ENCODE results near the gene EPAS1. TPM values are rescaled to one million over a fixed set of nuclear protein-coding genes. Genes with fewer than 3 reads are reported as not detected.

The EPAS1 gene
- total and polyA plus RNA-seq, 2 of the 13 experiments (the other 11 are each of a cell fraction or from before 2014, with no cell fraction given): 47.1 to 182 TPM

DNA sequence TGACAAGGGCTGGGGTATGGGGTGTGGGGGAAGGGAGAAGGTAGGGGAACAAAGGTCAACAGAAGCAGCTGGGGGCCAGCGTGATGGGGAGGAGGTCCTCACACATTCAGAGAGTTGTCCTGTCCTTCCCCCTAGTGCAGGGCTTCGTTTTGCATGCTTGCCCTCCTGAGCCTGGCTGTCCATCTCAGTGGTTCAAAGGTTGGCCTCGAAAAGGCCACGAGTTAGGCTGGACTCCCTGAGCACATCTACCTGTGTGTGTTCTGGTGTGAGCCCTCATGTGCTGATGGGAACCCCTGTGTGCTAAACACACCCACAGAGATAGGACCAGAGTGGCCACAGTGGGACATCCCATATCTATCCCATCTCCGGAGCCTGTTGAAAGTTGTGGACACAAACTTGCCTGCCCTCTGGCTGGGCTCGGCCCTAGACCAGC is 51.9 kb downstream of the EPAS1 start (continued):
- TF ChIP-seq ZNF556 (CRISPR knock-in tag; IDR thresholded peaks at IDR 0.05; ENCODE audit: borderline replicate concordance): peak; percentile 66; the same call in 1 of the 2 replicates
- TF ChIP-seq MTA1 (CRISPR knock-in tag; IDR thresholded peaks at IDR 0.05; ENCODE audit: borderline replicate concordance): peak; percentile 79; the same call in 1 of the 2 replicates
- TF ChIP-seq NR2F6 (IDR thresholded peaks at IDR 0.05): peak; percentile 54
- peak; percentile 65 for TF ChIP-seq NR2F6 (CRISPR knock-in tag; IDR thresholded peaks at IDR 0.05)
- TF ChIP-seq AHR (CRISPR knock-in tag; IDR thresholded peaks at IDR 0.05): 0 out of 2 replicates have a peak, but pooled peaks have one; percentile 41
- no peak for TF ChIP-seq ZNF17 (CRISPR knock-in tag; IDR thresholded peaks at IDR 0.05)
- peak; percentile 38; the same call in 1 of the 2 replicates for TF ChIP-seq FOXA3 (CRISPR knock-in tag; IDR thresholded peaks at IDR 0.05)
- TF ChIP-seq PAXIP1 (CRISPR knock-in tag; conservative IDR thresholded peaks at IDR 0.05): peak; percentile 63
- no peak for TF ChIP-seq ZNF354B (CRISPR knock-in tag; IDR thresholded peaks at IDR 0.05)
- 0 out of 2 replicates have a peak, but pooled peaks have one; percentile 46 for TF ChIP-seq MIER2 (CRISPR knock-in tag; IDR thresholded peaks at IDR 0.05)
- TF ChIP-seq, protein P1, sequence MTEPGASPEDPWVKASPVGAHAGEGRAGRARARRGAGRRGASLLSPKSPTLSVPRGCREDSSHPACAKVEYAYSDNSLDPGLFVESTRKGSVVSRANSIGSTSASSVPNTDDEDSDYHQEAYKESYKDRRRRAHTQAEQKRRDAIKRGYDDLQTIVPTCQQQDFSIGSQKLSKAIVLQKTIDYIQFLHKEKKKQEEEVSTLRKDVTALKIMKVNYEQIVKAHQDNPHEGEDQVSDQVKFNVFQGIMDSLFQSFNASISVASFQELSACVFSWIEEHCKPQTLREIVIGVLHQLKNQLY (CRISPR knock-in tag; IDR thresholded peaks at IDR 0.05): 0 out of 2 replicates have a peak, but pooled peaks have one; percentile 19
- TF ChIP-seq ZNF577 (CRISPR knock-in tag; IDR thresholded peaks at IDR 0.05; ENCODE audit: borderline replicate concordance, low read depth): no peak
- TF ChIP-seq SIN3A (IDR thresholded peaks at IDR 0.05; ENCODE audit: borderline replicate concordance, low read depth, low read length): no peak
- 0 out of 2 replicates have a peak, but pooled peaks have one; percentile 55 for TF ChIP-seq CCDC6 (CRISPR knock-in tag; IDR thresholded peaks at IDR 0.05)
- TF ChIP-seq EP300 (IDR thresholded peaks at IDR 0.05; ENCODE audit: low read depth in 2 of 2, low read length in 2 of 2): 0 out of 4 replicates have a peak, but pooled peaks of 1 of the 2 experiments have one; percentile 25
- no peak for TF ChIP-seq EP300 (CRISPR knock-in tag; IDR thresholded peaks at IDR 0.05; ENCODE audit: borderline replicate concordance)
- TF ChIP-seq CC2D1A (CRISPR knock-in tag; IDR thresholded peaks at IDR 0.05): 0 out of 2 replicates have a peak, but pooled peaks have one; percentile 16
- 0 out of 2 replicates have a peak, but pooled peaks have one; percentile 27 for TF ChIP-seq ZNF138 (CRISPR knock-in tag; IDR thresholded peaks at IDR 0.05; ENCODE audit: low read depth)
- TF ChIP-seq TBX2 (CRISPR knock-in tag; IDR thresholded peaks at IDR 0.05; ENCODE audit: borderline replicate concordance): peak; percentile 53; the same call in 1 of the 2 replicates
- 0 out of 2 replicates have a peak, but pooled peaks have one; percentile 40 for TF ChIP-seq ZNF451 (CRISPR knock-in tag; IDR thresholded peaks at IDR 0.05)
- TF ChIP-seq, protein P2, sequence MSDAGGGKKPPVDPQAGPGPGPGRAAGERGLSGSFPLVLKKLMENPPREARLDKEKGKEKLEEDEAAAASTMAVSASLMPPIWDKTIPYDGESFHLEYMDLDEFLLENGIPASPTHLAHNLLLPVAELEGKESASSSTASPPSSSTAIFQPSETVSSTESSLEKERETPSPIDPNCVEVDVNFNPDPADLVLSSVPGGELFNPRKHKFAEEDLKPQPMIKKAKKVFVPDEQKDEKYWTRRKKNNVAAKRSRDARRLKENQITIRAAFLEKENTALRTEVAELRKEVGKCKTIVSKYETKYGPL (CRISPR knock-in tag; IDR thresholded peaks at IDR 0.05): no peak
- no peak for TF ChIP-seq ZBTB2 (CRISPR knock-in tag; IDR thresholded peaks at IDR 0.05; ENCODE audit: low read depth)
